ENCODE results near the gene KLHL10. TPM values are rescaled to one million over a fixed set of nuclear protein-coding genes. Genes with fewer than 3 reads are reported as not detected.

The KLHL10 gene
- total and polyA plus RNA-seq, 2 of the 13 experiments (the other 11 are each of a cell fraction or from before 2014, with no cell fraction given), result 0.04 to 0.08 TPM

DNA sequence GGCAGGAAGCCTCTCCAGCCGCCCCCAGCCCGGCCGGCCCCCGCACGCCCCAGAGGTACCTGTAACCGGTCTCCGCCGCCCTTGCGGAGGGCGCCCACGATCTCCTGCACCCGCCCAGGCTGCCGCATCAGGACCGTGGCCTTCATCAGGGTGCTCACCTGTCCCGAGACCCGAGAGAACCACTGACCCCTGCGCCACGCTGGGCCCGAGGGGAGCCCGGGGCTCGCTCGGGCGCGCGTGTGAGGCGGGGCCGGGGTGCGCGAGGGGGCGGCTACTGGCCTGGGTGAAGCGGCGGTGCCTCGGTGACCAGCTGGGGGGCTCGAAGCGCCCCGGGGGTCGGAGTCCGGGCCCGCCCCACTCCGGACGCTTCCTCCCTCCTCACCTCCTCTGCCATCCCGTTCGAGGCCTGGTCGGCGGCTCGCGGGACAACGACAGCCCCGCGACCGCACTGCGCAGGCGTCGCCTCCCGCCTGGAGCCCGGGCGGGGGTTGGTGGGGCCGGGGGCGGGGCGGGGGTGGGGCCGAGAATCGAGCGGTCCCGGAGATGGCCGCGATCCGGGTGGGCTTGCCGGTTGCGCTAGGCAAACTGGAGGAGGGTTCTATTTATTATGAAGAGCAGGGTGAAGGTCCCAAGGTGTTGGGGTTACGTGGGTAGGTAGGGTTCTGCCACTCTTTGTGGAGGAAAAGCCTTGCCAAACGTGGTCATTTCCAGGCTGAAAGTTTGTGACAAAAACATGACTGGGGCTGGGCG, 1.6 kb upstream of the KLHL10 start, which contains the start of gene NT5C3B (continued):
- TF ChIP-seq FOXA1 (IDR thresholded peaks at IDR 0.05) (no peak), FOXA1 (CRISPR knock-in tag; IDR thresholded peaks at IDR 0.05) (no peak), NR2F2 (IDR thresholded peaks at IDR 0.05; ENCODE audit: borderline replicate concordance, low read depth) (no peak), HDAC2 (CRISPR knock-in tag; IDR thresholded peaks at IDR 0.05) (no peak; the same call in 1 of the 2 replicates), POLR2A (IDR thresholded peaks at IDR 0.05; ENCODE audit: insufficient read depth in 1 of 2, low read depth in 2 of 2, low read length in 2 of 2) (peak; percentile 62 to 89; a peak in 3 of 4 replicates), ZNF24 (IDR thresholded peaks at IDR 0.05) (no peak), SRSF1 (optimal IDR thresholded peaks at IDR 0.05; ENCODE audit: low read depth, low read length) (no peak), ZSCAN25 (CRISPR knock-in tag; IDR thresholded peaks at IDR 0.05) (peak; percentile 78), GPN1 (CRISPR knock-in tag; IDR thresholded peaks at IDR 0.05; ENCODE audit: borderline replicate concordance) (no peak), EP300 (IDR thresholded peaks at IDR 0.05; ENCODE audit: low read depth in 2 of 2, low read length in 2 of 2) (no peak), EP300 (CRISPR knock-in tag; IDR thresholded peaks at IDR 0.05; ENCODE audit: borderline replicate concordance) (no peak), TSC22D2 (CRISPR knock-in tag; IDR thresholded peaks at IDR 0.05; ENCODE audit: borderline replicate concordance) (no peak), ZNF589 (CRISPR knock-in tag; conservative IDR thresholded peaks at IDR 0.05) (no peak), ZNF75D (CRISPR knock-in tag; IDR thresholded peaks at IDR 0.05; ENCODE audit: borderline replicate concordance) (no peak), ZNF292 (CRISPR knock-in tag; IDR thresholded peaks at IDR 0.05; ENCODE audit: borderline replicate concordance, low read depth) (no peak), SNRNP70 (IDR thresholded peaks at IDR 0.05; ENCODE audit: low read depth, low read length) (no peak), ZNF614 (CRISPR knock-in tag; IDR thresholded peaks at IDR 0.05; ENCODE audit: borderline replicate concordance) (no peak)
- TF ChIP-seq, protein P1, sequence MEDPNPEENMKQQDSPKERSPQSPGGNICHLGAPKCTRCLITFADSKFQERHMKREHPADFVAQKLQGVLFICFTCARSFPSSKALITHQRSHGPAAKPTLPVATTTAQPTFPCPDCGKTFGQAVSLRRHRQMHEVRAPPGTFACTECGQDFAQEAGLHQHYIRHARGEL (CRISPR knock-in tag; IDR thresholded peaks at IDR 0.05), result no peak
- TF ChIP-seq, protein P2, sequence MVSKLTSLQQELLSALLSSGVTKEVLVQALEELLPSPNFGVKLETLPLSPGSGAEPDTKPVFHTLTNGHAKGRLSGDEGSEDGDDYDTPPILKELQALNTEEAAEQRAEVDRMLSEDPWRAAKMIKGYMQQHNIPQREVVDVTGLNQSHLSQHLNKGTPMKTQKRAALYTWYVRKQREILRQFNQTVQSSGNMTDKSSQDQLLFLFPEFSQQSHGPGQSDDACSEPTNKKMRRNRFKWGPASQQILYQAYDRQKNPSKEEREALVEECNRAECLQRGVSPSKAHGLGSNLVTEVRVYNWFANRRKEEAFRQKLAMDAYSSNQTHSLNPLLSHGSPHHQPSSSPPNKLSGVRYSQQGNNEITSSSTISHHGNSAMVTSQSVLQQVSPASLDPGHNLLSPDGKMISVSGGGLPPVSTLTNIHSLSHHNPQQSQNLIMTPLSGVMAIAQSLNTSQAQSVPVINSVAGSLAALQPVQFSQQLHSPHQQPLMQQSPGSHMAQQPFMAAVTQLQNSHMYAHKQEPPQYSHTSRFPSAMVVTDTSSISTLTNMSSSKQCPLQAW (CRISPR knock-in tag; IDR thresholded peaks at IDR 0.05), result no peak
- TF ChIP-seq, protein P3, sequence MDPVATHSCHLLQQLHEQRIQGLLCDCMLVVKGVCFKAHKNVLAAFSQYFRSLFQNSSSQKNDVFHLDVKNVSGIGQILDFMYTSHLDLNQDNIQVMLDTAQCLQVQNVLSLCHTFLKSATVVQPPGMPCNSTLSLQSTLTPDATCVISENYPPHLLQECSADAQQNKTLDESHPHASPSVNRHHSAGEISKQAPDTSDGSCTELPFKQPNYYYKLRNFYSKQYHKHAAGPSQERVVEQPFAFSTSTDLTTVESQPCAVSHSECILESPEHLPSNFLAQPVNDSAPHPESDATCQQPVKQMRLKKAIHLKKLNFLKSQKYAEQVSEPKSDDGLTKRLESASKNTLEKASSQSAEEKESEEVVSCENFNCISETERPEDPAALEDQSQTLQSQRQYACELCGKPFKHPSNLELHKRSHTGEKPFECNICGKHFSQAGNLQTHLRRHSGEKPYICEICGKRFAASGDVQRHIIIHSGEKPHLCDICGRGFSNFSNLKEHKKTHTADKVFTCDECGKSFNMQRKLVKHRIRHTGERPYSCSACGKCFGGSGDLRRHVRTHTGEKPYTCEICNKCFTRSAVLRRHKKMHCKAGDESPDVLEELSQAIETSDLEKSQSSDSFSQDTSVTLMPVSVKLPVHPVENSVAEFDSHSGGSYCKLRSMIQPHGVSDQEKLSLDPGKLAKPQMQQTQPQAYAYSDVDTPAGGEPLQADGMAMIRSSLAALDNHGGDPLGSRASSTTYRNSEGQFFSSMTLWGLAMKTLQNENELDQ (CRISPR knock-in tag; IDR thresholded peaks at IDR 0.05; ENCODE audit: borderline replicate concordance), result no peak
- TF ChIP-seq, protein P4, sequence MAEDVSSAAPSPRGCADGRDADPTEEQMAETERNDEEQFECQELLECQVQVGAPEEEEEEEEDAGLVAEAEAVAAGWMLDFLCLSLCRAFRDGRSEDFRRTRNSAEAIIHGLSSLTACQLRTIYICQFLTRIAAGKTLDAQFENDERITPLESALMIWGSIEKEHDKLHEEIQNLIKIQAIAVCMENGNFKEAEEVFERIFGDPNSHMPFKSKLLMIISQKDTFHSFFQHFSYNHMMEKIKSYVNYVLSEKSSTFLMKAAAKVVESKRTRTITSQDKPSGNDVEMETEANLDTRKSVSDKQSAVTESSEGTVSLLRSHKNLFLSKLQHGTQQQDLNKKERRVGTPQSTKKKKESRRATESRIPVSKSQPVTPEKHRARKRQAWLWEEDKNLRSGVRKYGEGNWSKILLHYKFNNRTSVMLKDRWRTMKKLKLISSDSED (CRISPR knock-in tag; IDR thresholded peaks at IDR 0.05), result no peak
- TF ChIP-seq, protein P5, sequence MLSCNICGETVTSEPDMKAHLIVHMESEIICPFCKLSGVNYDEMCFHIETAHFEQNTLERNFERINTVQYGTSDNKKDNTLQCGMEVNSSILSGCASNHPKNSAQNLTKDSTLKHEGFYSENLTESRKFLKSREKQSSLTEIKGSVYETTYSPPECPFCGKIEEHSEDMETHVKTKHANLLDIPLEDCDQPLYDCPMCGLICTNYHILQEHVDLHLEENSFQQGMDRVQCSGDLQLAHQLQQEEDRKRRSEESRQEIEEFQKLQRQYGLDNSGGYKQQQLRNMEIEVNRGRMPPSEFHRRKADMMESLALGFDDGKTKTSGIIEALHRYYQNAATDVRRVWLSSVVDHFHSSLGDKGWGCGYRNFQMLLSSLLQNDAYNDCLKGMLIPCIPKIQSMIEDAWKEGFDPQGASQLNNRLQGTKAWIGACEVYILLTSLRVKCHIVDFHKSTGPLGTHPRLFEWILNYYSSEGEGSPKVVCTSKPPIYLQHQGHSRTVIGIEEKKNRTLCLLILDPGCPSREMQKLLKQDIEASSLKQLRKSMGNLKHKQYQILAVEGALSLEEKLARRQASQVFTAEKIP (CRISPR knock-in tag; IDR thresholded peaks at IDR 0.05; ENCODE audit: borderline replicate concordance), result no peak
